Peyer's patch (tissue), 4 donors: ENCODE results near the gene B4GALNT4. TPM values are rescaled to one million over a fixed set of nuclear protein-coding genes. Genes with fewer than 3 reads are reported as not detected.
A peak's percentile ranks its signal among the peaks of the same experiment; 100 is the strongest.
"Not testable (repeated sequence)": the region's sequence is repeated elsewhere in the genome, so short reads cannot be mapped to it uniquely, and the experiment has no call there.

ENCODE experiments used
- DNase-seq, 3 donors: peaks; one replicate each; pipeline ENCODE4 v3.0.0-alpha.2; 2017 to 2019
- H3K27ac ChIP-seq, 4 donors: fragments of 200-600 bp; sonication (generic); one replicate each; pipeline ENCODE4 v1.5.1; 2016 to 2019
- H3K27me3 ChIP-seq, 2 donors: fragments of 200-600 bp; sonication (generic); one replicate each; pipeline ENCODE4 v1.5.1; 2019
- H3K36me3 ChIP-seq, 3 donors: fragments of 200-600 bp; sonication (generic); one replicate each; pipeline ENCODE4 v1.5.1; 2016 to 2019
- H3K4me1 ChIP-seq, 4 donors: fragments of 200-600 bp; sonication (generic); one replicate each; pipeline ENCODE4 v1.5.1; 2016 to 2019
- H3K4me3 ChIP-seq, 4 donors: fragments of 200-600 bp; sonication (generic); 1 replicate in 3 of 4; 2 replicates in 1 of 4; pipeline ENCODE4 v1.5.1; 2016 to 2019; ENCODE audit warnings: mild to moderate bottlenecking in 1 of 4
- H3K9me3 ChIP-seq, 4 donors: fragments of 200-600 bp; sonication (generic); one replicate each; pipeline ENCODE4 v1.5.1; 2016 to 2019; ENCODE audit warnings: mild to moderate bottlenecking in 1 of 4
- CTCF ChIP-seq, 6 experiments: fragments of 450-650 bp in 4 of 6; fragments of 200-600 bp in 2 of 6; sonication (generic) in 1 of 6; IDR thresholded peaks; one replicate each; pipeline ENCODE4 v1.5.1; 2017 to 2019; ENCODE audit warnings: antibody characterized with exemption in 6 of 6, mild to moderate bottlenecking in 3 of 6, moderate library complexity in 1 of 6
- POLR2A ChIP-seq, 2 donors: fragments of 450-650 bp; IDR thresholded peaks; one replicate each; pipeline ENCODE4 v1.5.1; 2017; ENCODE audit warnings: antibody characterized with exemption in 2 of 2, mild to moderate bottlenecking in 2 of 2, moderate library complexity in 2 of 2
- total RNA-seq, 4 donors: library from RNA; depleted of rRNA; stranded (reverse); fragments of >200 nt; gene quantifications; one replicate each; pipeline ENCODE4 v1.1.0, GENCODE V29; 2016

The B4GALNT4 gene
- total RNA-seq, 4 donors from 2014 or later = 2.5 to 36.3 (median 9.3) TPM

GRCh38 chr11:330307-330693 is 39.0 kb upstream of the B4GALNT4 start:
- Histone ChIP-seq H3K27me3 (no peaks in the 10 kb centered on the region), H3K4me1 (peaks cover 0 to 34% (median 20%) of the 10 kb centered on the region in 4 donors), H3K9me3 (no peaks in the 10 kb centered on the region), H3K36me3 (no peaks in the 10 kb centered on the region), H3K4me3 (no peak overlapping the region), H3K27ac (peak overlapping the region in 1 of 4 donors; percentile 56)
- TF ChIP-seq CTCF (IDR thresholded peaks at IDR 0.05) (no peak), POLR2A (IDR thresholded peaks at IDR 0.05) (no peak)
- no peak for DNase-seq

- Histone ChIP-seq H3K36me3 (no peaks in the 10 kb centered on the region), H3K4me3 (peak overlapping the region in 1 of 4 donors; percentile 10), H3K4me1 (peaks cover 0 to 32% (median 19%) of the 10 kb centered on the region in 4 donors), H3K27ac (peak overlapping the region in 1 of 4 donors; percentile 56), H3K27me3 (no peaks in the 10 kb centered on the region), H3K9me3 (no peaks in the 10 kb centered on the region)
- peak in 2 of 3 donors; percentile 78 to 82 for DNase-seq
- no peak for TF ChIP-seq POLR2A (IDR thresholded peaks at IDR 0.05)
- no peak for TF ChIP-seq CTCF (IDR thresholded peaks at IDR 0.05)
Measured at GRCh38 chr11:330694-331357, 38.5 kb upstream of the B4GALNT4 start.

- Histone ChIP-seq H3K4me3 (peak overlapping the region in 1 of 4 donors; percentile 10), H3K36me3 (no peaks in the 10 kb centered on the region), H3K9me3 (no peaks in the 10 kb centered on the region), H3K4me1 (peaks cover 4 to 29% (median 16%) of the 10 kb centered on the region in 4 donors), H3K27me3 (no peaks in the 10 kb centered on the region), H3K27ac (peak overlapping the region in 1 of 4 donors; percentile 56)
- TF ChIP-seq POLR2A (IDR thresholded peaks at IDR 0.05) (no peak), CTCF (IDR thresholded peaks at IDR 0.05) (no peak)
- DNase-seq = no peak
Measured at GRCh38 chr11:331358-332060, 37.8 kb upstream of the B4GALNT4 start.

GRCh38 chr11:332651-333480 is 36.4 kb upstream of the B4GALNT4 start:
- no peak for DNase-seq
- Histone ChIP-seq H3K27ac (no peak overlapping the region), H3K4me1 (peaks cover 0 to 16% (median 10%) of the 10 kb centered on the region in 4 donors), H3K36me3 (no peaks in the 10 kb centered on the region), H3K27me3 (no peaks in the 10 kb centered on the region), H3K4me3 (no peak overlapping the region), H3K9me3 (no peaks in the 10 kb centered on the region)
- TF ChIP-seq CTCF (IDR thresholded peaks at IDR 0.05) (no peak), POLR2A (IDR thresholded peaks at IDR 0.05) (no peak)

GRCh38 chr11:333616-334263 is 35.6 kb upstream of the B4GALNT4 start:
- not testable (repeated sequence) for H3K4me3 ChIP-seq, H3K27ac ChIP-seq, H3K9me3 ChIP-seq, H3K36me3 ChIP-seq, DNase-seq, H3K27me3 ChIP-seq
- peaks cover 0 to 13% (median 10%) of the 10 kb centered on the region in 4 donors for H3K4me1 ChIP-seq
